Esophagus squamous epithelium (tissue), 5 donors: ENCODE results near the gene SOCS1. TPM values are rescaled to one million over a fixed set of nuclear protein-coding genes. Genes with fewer than 3 reads are reported as not detected.
"Not testable (repeated sequence)": the region's sequence is repeated elsewhere in the genome, so short reads cannot be mapped to it uniquely, and the experiment has no call there.

Experiments used
- DNase-seq: peaks from one replicate; lab custom pipeline; 2025; lab: John Stamatoyannopoulos, UW
- H3K27ac ChIP-seq, 4 donors: fragments of 200-600 bp; sonication (generic); one replicate each; pipeline ENCODE4 v1.5.1; 2016 to 2019; ENCODE audit warnings: mild to moderate bottlenecking in 1 of 4
- H3K27me3 ChIP-seq, 4 donors: fragments of 200-600 bp; sonication (generic); 1 replicate in 3 of 4; 2 replicates in 1 of 4; pipeline versions ENCODE4 v1.5.1 to v1.6.0; 2017 to 2021; ENCODE audit warnings: antibody characterized with exemption in 1 of 4
- H3K36me3 ChIP-seq, 3 donors: fragments of 200-600 bp; sonication (generic); one replicate each; pipeline ENCODE4 v1.5.1; 2016 to 2019
- H3K4me1 ChIP-seq, 3 donors: fragments of 200-600 bp; sonication (generic); one replicate each; pipeline ENCODE4 v1.5.1; 2017 to 2019
- H3K4me3 ChIP-seq, 4 donors: fragments of 200-600 bp; sonication (generic); 1 replicate in 3 of 4; 2 replicates in 1 of 4; pipeline ENCODE4 v1.5.1; 2016 to 2019; ENCODE audit warnings: mild to moderate bottlenecking in 2 of 4, moderate library complexity in 1 of 4
- H3K9me3 ChIP-seq, 3 donors: fragments of 200-600 bp; sonication (generic); one replicate each; pipeline ENCODE4 v1.5.1; 2016 to 2019
- CTCF ChIP-seq, 6 experiments: fragments of 450-650 bp in 4 of 6; fragments of 200-600 bp in 2 of 6; sonication (generic) in 2 of 6; IDR thresholded peaks; one replicate each; pipeline ENCODE4 v1.5.1; 2016 to 2019; ENCODE audit warnings: antibody characterized with exemption in 6 of 6, mild to moderate bottlenecking in 4 of 6, moderate library complexity in 4 of 6
- POLR2A ChIP-seq, 4 donors: fragments of 450-650 bp; IDR thresholded peaks; one replicate each; pipeline ENCODE4 v1.6.1; 2017; ENCODE audit warnings: antibody characterized with exemption in 4 of 4, mild to moderate bottlenecking in 4 of 4, moderate library complexity in 3 of 4
- WGBS, 2 donors: methylation state at CpG; one replicate each; pipeline ENCODE4 v1.1.5; 2018; 5-methylcytosine and 5-hydroxymethylcytosine counted together
- intact Hi-C: fragments of 100-400 bp; cut with DNase I; formaldehyde crosslinking; loops from one replicate; pipeline ENCODE4 v1.15.0; 2022
- total RNA-seq, 4 donors: library from RNA; depleted of rRNA; stranded (reverse); fragments of >200 nt; gene quantifications; one replicate each; pipeline ENCODE4 v1.1.0, GENCODE V29; 2016
- donor health status: DM: yes; HTN: yes; CAD: no.

Gene SOCS1
- total RNA-seq, 4 donors from 2014 or later, result 0.42 to 9.3 (median 3.7) TPM

- 72 to 83% methylated on average over 10 to 11 of the region's 18 CpGs for WGBS, 2 donors
- Histone ChIP-seq H3K27me3 (peaks cover 0 to 13% (median 0%) of the 10 kb centered on the region in 4 donors), H3K4me3 (peak overlapping the region in 1 of 4 donors; percentile 39), H3K4me1 (peaks cover 3 to 40% (median 11%) of the 10 kb centered on the region in 3 donors), H3K9me3 (no peaks in the 10 kb centered on the region), H3K36me3 (no peaks in the 10 kb centered on the region), H3K27ac (peak overlapping the region in 3 of 4 donors; percentile 57 to 84 (median 76))
- no peak for TF ChIP-seq POLR2A (IDR thresholded peaks at IDR 0.05)
- TF ChIP-seq CTCF (IDR thresholded peaks at IDR 0.05), result no peak
- intact Hi-C loops, result no loop called here
- DNase-seq, result no peak
Observed at GRCh38 chr16:11225677-11226549, 30.1 kb downstream of the SOCS1 start.

DNA sequence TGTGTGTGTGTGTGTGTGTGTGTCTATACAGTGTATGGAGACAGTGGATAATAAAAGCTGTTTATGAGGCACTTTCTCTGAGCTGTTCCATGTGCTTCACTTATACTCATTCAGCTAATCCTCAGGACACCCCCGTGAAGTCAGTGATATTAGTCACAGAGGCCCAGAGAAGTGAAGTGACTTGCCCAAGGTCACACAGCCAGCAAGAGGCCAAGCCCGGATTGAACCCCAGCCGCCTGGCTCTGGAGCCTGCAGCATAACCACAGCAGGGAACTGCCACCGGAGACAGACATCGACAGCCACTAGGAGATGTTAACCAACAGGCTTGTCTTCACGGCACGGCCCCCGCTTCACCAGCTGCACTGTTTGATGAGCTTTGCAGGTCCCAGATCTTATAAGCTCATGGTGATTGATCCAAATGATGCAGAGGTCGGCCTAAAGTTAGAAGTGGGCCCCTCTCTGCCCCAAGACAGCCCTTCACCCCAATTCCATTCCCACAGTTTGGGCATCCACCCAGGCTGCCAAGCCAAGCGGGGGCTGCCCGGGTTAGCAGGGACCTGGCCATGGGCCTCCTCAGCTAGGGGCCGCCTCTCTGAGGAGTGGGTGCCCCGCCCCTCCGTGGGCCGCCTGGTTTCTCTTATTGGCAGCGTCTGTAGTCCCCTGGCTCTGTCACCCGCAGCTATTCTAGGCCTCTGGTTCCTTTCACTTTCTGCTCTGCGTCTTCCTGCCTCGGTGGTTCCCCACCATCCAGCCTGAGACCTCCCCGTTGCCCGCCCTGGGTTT lies 30.9 kb downstream of the SOCS1 start:
- Histone ChIP-seq H3K4me3 (peak overlapping the region in 1 of 4 donors; percentile 39), H3K27me3 (peaks cover 0 to 13% (median 0%) of the 10 kb centered on the region in 4 donors), H3K36me3 (no peaks in the 10 kb centered on the region), H3K27ac (peak overlapping the region; percentile 57 to 84 (median 71)), H3K4me1 (peaks cover 3 to 39% (median 11%) of the 10 kb centered on the region in 3 donors), H3K9me3 (no peaks in the 10 kb centered on the region)
- peak; percentile 41 for DNase-seq
- intact Hi-C loops, result no loop called here
- 66 to 69% methylated on average over 11 to 17 of the region's 21 CpGs for WGBS, 2 donors
- TF ChIP-seq CTCF (IDR thresholded peaks at IDR 0.05) (no peak), POLR2A (IDR thresholded peaks at IDR 0.05) (no peak)

DNA sequence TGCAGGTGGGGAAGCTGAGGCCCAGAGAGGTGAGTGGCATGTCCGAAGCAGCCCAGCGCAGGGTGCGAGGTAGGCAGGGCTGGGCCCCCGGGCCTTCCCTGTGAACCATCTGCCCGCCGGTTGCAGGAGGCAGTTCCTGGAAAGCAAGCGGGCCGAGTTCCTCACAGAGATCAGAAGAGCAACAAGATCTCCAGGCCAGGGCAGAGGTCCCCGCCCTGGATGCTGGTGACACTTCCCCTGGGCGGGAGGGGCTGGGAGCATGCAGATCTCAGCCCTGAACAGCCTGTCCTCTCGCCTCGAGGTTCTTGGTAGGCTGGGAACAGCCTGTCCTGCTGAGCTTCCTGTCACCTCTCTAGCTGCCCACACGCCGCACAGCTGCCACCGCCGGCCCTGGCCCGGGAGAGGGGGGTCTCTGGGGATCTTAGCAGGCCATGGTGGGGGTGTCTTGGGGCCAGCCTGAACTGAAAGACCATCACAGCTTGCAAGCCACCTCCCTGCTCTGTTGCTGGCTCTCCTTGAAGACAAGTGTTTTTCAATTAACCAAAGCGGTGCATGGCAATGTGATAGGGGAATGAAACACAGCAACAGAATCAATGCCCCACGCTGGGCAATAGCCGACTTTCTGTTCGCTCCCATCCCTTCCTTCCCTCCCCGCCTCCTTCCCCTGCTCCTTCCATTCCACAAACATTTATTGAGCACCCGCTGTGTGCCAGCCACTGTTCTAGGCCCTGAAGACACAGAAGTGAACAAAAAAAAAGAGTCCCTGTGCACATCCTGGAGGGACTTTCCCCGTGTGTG lies 31.7 kb downstream of the SOCS1 start:
- Histone ChIP-seq H3K9me3 (no peaks in the 10 kb centered on the region), H3K4me1 (peaks cover 3 to 31% (median 7%) of the 10 kb centered on the region in 3 donors), H3K27ac (peak overlapping the region; percentile 57 to 84 (median 71)), H3K4me3 (peak overlapping the region in 1 of 4 donors; percentile 6), H3K27me3 (peaks cover 0 to 13% (median 0%) of the 10 kb centered on the region in 4 donors), H3K36me3 (no peaks in the 10 kb centered on the region)
- intact Hi-C loops, result no loop called here
- TF ChIP-seq CTCF (IDR thresholded peaks at IDR 0.05) (no peak), POLR2A (IDR thresholded peaks at IDR 0.05) (peak in 1 of 4 donors; percentile 59)
- WGBS, 2 donors, result 56 to 71% methylated on average over 13 to 14 of the region's 24 CpGs
- DNase-seq, result peak; percentile 47

DNA sequence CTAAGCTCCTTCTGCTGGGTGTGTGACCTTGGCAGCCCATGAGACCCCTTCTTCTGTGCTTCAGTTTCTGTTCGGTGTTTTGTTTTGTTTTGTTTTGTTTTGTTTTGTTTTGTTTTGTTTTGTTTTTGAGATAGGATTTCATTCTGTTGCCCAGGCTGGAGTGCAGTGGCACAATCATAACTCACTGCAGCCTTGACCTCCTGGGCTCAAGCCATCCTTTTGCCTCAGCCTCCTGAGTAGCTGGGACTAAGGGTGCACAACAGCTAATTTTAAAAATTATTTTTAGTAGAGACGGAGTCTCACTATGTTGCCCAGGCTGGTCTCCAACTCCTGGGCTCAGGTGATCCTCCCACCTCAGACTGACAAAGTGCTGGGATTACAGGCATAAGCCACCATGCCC lies 35.5 kb downstream of the SOCS1 start:
- H3K27ac ChIP-seq, H3K36me3 ChIP-seq, H3K27me3 ChIP-seq, H3K4me3 ChIP-seq, intact Hi-C loops, DNase-seq: not testable (repeated sequence)
- 56% methylated on average over 2 of the region's 2 CpGs for WGBS, 2 donors
- H3K9me3 ChIP-seq, result peaks cover 0 to 32% (median 19%) of the 10 kb centered on the region in 3 donors
- peaks cover 3 to 24% (median 7%) of the 10 kb centered on the region in 3 donors for H3K4me1 ChIP-seq

GRCh38 chr16:11219178-11219577 lies 36.8 kb downstream of the SOCS1 start:
- Histone ChIP-seq H3K27me3 (no peaks in the 10 kb centered on the region), H3K4me3 (no peak overlapping the region), H3K4me1 (peaks cover 3 to 10% (median 3%) of the 10 kb centered on the region in 3 donors), H3K9me3 (peaks cover 0 to 35% (median 19%) of the 10 kb centered on the region in 3 donors), H3K36me3 (no peaks in the 10 kb centered on the region), H3K27ac (no peak overlapping the region)
- no peak for DNase-seq
- 70 to 75% methylated on average over 4 of the region's 4 CpGs for WGBS, 2 donors
- intact Hi-C loops, result no loop called here
- TF ChIP-seq POLR2A (IDR thresholded peaks at IDR 0.05), result no peak
- no peak for TF ChIP-seq CTCF (IDR thresholded peaks at IDR 0.05)
